Endometrial microvascular endothelial cells (primary cell): ENCODE measurements around the gene KCTD18. TPM values are rescaled to one million over a fixed set of nuclear protein-coding genes. Genes with fewer than 3 reads are reported as not detected.

Experiments used
- in situ Hi-C: cut with HindIII; loops from 2 replicates; pipeline ENCODE4 v1.10.0; 2017; ENCODE audit warnings: low sequenced_read_pairs, low pct_unique_long_range_greater_than_20kb; ENCODE audit errors: inconsistent ontology term
- total RNA-seq: library from RNA; depleted of rRNA; stranded (reverse); fragments of >200 nt; gene quantifications from one replicate; pipeline ENCODE4 v1.2.3, GENCODE V29; 2015; ENCODE audit errors: inconsistent ontology term

KCTD18 gene
- total RNA-seq, 1 donor from 2014 or later: 6.9 TPM

DNA sequence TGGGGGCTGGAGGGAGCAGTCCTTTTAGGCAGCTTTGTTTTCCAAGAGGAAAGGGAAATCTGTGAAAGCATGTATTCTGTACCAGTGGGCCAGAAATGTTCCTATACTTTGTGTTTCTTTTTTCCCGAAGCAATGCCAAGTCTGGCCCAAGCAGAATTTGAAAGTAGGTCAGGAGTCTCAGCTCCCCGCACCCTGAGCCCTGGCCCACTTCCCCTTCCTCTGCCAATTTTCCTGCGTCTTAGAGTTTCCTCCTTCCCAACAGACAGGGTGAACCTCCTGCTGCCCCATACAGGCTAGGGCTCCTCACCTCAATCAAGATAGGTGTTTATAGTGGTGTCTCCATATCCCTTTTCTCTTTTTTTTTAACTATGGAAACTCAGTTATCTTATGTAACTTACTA, 65.3 kb downstream of the KCTD18 start:
- in situ Hi-C loops: no loop called here

- in situ Hi-C loops: no loop called here
Observed at GRCh38 chr2:200443916-200444315, 66.0 kb downstream of the KCTD18 start.

GRCh38 chr2:200443376-200443775, 66.5 kb downstream of the KCTD18 start:
- in situ Hi-C loops: no loop called here

DNA sequence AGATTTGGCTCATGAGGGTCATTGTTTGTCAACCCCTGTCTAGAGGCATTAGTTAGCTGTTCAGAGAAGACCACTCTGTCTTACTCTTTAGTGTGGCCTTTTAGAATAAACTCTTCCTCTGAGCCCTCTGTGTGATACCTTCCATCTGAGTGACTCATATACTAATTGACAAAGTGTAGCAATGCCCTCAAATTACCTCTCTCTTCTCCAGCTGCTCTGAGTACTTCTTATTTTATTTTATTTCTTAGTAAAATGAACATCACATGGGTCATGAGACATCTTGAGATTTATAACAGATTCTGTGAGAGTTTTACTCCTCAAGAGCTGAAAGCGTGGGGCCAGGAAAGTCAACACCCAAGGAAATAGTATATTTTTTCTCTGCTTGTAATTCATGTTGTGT, 67.4 kb downstream of the KCTD18 start:
- in situ Hi-C loops: no loop called here

GRCh38 chr2:200439981-200440380, 69.9 kb downstream of the KCTD18 start:
- in situ Hi-C loops: no loop called here

Other genes with a start within 250 kb of the KCTD18 start
- gene SPATS2L, start 203.4 kb downstream of the KCTD18 start, total RNA-seq: 85.7 TPM
- gene SGO2, start 16.1 kb upstream of the KCTD18 start, total RNA-seq: 21.5 TPM
- 24.7 TPM for gene AOX1, start 75.9 kb upstream of the KCTD18 start, total RNA-seq